GM12872 (cell line): ENCODE results near the gene CBR1.

ENCODE experiments used
- TF ChIP-seq, protein P1 (sequence below): IDR thresholded peaks from 3 replicates; pipeline ENCODE4 v1.5.1; 2011; ENCODE audit warnings: low read depth, mild to moderate bottlenecking, low read length, moderate library complexity; ENCODE audit not compliant: insufficient read depth

Gene CBR1

DNA sequence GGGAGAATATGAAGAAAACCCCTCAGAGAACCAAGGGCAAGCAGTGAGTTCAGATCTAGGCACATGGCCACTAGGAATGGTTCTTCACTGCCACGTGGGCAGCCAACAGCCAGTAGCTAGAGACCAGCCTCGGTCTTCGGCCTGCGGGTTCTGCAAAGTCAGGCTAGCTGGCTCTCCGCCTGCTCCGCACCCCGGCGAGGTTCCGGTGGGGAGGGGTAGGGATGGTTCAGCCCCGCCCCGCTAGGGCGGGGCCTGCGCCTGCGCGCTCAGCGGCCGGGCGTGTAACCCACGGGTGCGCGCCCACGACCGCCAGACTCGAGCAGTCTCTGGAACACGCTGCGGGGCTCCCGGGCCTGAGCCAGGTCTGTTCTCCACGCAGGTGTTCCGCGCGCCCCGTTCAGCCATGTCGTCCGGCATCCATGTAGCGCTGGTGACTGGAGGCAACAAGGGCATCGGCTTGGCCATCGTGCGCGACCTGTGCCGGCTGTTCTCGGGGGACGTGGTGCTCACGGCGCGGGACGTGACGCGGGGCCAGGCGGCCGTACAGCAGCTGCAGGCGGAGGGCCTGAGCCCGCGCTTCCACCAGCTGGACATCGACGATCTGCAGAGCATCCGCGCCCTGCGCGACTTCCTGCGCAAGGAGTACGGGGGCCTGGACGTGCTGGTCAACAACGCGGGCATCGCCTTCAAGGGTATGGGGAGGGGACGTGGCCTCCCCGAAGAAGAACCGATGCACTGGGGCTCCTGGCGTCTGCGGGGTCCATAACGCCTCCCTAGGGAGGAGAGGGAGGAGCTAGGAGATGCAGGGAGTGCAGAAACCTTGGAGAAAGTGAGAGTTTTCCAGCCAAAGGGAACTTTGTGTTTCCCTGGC lies at the start of gene CBR1:
Gene CBR1 (plus strand): TSS at position 312 of the 871 bp plus-strand sequence. CDS start 92 bp downstream, at position 404.
- TF ChIP-seq, protein P1, sequence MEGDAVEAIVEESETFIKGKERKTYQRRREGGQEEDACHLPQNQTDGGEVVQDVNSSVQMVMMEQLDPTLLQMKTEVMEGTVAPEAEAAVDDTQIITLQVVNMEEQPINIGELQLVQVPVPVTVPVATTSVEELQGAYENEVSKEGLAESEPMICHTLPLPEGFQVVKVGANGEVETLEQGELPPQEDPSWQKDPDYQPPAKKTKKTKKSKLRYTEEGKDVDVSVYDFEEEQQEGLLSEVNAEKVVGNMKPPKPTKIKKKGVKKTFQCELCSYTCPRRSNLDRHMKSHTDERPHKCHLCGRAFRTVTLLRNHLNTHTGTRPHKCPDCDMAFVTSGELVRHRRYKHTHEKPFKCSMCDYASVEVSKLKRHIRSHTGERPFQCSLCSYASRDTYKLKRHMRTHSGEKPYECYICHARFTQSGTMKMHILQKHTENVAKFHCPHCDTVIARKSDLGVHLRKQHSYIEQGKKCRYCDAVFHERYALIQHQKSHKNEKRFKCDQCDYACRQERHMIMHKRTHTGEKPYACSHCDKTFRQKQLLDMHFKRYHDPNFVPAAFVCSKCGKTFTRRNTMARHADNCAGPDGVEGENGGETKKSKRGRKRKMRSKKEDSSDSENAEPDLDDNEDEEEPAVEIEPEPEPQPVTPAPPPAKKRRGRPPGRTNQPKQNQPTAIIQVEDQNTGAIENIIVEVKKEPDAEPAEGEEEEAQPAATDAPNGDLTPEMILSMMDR, result no peak

DNA sequence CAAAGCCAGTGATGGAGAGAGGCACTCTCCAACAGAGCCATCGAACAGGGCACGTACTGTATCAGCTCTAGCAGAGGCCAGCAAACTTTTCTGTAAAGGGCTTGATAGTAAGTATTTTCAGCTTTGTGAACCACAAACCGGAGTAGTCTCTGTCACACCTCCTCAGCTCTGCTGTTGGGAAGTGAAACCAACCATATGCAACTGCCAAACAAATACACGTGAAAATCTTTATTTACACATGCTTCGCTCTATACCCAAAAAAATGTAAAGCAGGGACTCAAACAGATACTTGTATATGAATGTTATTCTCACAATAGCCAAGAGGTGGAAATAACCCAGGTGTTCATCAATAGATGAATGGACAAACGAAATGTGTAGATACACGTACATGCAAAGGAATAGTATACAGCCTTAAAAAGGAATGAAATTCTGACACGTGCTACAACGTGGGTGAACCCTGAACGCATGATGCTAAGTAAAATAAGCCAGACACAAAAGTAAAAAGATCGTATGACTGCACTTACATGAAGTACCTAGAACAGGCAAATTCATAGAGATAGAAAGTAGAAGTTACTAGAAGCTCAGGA lies 48.5 kb upstream of the CBR1 start:
- TF ChIP-seq, protein P1, result no peak

DNA sequence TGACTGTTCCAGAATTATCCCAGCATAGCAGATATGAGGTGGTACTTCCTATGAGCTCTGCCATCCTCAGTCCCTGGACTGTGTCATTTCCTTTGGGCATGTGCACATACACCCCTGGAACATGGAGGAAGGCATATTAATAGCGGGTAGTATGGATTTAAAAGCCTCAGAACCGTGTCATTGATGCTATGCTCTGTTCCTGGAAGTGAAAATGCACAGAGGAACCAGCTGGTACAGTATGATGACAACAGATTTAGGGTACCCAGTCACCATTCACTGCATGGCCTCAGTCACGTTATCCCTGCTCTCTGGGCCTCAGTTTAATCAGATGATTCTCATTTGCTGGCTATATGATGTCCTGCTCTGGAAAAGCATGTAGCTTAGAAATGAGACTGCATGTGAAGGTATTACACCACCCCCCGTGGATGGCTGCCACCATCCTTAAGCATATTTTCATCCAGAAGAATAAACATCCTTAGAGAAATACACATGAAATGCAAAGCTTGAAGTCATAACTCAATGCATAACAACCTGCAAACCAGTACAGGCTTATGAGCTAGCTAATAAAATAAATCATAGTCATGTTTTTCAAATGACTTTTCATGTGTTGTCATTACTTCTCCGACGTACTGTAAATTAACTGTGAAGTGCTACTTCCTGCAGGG lies 47.3 kb upstream of the CBR1 start:
- TF ChIP-seq, protein P1, result no peak

DNA sequence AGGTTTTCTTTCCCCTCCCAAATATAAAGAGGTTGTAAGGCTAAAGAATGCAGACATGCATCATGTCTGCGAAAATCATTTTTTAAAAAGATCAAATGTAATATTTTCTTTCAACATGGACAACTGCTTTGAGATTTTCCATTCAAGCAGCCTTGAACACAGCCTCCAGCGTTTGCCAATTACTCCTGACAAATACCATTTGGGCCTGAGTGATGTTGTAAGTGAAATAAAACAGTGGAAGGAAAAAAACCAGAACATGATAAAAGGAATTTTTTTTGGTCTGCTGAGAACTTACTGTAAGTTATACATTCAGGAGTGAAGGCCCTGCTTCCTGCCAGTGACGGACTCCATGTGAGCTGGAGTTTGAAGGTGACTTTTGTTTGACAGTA lies 46.7 kb upstream of the CBR1 start:
- TF ChIP-seq, protein P1, result no peak

DNA sequence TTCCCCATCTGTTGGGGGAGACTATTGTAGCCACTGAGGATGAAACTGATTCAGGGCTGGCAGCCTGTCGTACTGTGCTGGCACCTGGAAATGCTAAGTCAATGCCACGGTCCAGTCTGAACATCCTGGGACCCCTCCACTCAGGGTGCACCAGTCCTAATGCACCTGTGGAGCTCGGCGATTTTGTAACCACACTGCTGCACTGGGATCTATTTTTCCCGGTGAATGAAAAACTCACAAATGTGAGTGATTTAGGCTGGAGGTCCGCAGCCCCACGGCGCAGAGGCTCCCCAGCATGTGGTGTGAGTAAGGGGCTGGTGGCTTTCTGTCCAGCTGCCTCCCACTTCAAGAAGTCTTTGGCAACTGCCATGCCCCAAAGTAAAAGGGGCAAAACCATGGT lies 45.0 kb upstream of the CBR1 start:
- TF ChIP-seq, protein P1, result no peak

DNA sequence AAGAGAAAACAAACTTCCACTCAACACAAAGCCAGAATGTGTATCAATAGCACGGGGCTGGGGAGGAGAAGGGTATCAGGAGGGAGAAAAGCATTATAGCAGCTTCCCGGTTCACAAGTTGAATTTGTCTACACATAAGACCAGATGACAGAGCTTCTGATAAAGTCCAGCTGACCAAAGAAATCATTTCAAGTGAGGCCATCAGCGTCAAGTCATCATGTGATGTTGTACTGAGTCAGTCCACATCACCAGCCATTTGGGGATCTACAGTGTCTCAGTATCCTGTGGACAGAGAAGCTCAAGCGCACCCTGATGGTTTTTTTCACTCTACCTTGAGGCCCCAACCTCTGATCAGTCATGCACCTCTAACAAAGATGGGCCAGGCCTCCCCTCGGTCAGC lies 42.5 kb upstream of the CBR1 start:
- TF ChIP-seq, protein P1, result no peak

DNA sequence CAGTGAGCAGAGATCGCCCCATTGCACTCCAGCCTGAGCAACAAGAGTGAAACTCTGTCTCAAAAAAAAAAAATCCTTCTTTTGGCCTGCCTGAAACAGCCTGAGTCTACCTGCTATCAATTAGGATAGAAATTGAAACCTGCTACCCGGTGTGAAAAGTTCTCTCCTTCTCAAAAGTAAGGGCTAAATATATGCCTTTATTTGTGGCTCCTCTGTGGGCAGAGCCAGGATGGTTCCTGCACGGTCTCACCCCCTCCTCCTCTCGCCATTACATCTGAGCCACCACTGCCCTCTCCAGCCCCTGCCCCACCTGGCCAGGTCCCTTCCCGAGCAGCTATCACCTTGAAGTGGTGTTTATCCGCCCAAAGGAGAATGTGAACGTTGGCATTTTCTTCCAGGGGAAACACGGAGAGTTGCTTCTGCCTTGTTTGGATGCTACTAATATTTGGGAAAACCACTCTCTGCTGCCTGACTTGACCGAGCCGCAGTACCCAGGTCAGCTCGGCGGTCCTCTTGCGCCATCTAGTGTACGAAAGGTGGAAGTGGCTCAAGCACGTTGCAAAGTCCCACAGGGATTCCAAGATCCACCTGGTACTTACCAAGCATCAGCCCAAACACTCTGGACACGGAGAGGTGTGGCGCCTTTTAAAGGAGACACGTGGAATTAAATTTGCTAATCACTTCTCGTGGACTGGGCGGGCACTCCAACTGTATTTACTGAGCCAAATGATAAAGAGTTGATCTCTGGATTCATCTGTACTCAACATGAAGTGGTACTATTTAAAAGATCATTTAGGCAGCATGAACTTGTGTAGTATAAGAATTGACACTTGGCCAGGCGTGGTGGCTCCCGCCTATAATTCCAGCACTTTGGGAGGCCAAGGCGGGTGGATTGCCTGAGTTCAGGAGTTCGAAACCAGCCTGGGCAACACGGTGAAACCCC lies 41.4 kb upstream of the CBR1 start:
- TF ChIP-seq, protein P1, result peak; percentile 97
